Bone marrow (tissue), 2 donors: Measurements from ENCODE around the gene CETN3.
A peak's percentile ranks its signal among the peaks of the same experiment; 100 is the strongest.

Experiments
- DNase-seq, 2 donors: peaks; one replicate each; lab custom pipeline; 2025; lab: John Stamatoyannopoulos, UW

Gene CETN3

DNA sequence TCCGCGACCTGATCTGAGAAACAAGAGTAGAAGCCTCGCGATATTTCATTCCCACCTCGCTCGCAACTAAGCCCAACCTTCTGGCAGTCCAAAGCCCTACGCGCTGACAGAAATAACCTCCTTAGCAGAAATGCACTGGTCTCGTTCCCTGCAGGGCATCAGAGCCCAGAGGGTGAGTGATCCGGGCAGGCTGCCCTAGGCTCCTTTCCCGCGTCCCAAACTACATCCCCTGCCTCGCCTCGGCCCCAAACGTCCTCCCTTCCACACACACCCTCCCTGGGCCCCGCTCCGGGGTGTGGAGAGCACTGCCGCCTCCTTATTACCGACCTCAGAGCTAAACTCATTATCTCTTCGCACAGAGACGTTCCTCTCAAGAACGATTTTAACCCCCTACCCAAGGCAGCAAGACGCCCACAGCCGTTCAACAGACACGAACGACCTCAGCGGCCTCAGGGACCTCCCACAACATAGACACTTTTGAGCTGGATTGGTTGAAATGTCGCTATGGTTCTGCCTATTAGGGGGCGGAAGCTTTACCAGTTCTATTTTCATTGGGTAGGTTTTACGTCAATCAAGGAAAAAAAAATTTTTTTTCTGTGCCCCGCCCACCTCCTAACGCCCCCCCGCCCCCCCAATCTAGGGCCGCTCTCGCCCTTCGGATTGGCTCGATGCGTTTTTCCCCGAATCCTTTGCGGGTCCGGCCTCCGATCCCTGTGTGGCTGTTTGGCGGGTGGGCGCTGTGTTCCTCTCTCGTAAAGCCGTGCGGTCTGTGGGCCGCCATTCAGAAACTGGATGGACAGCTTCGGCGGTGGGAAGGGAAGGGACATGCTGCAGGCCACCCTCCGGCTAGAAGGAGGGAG lies at the start of gene CETN3:
TSS of gene CETN3 (minus strand) at position 439 of the 860 bp plus-strand sequence. CDS start at position 344, 95 bp downstream.
- peak; percentile 86 to 94 for DNase-seq

DNA sequence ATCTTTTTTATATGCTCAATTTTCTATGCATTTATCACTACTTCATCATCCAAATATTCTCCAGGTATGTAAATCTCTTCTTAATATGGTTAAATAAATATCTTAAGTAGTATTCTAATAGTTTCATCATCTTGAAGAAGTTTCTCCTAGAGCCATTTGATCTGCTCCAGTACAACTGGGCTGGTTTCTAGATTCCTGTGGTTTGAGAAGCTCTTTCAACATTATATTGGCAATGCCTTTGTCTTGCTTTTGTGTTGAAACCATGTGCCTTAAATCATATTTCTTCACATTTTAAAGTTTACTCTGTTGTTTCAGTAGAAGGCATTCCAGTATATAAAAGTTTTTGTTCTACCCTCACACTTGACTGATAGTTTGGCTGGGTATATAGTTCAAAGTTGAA lies 37.4 kb upstream of the CETN3 start:
- DNase-seq = no peak

DNA sequence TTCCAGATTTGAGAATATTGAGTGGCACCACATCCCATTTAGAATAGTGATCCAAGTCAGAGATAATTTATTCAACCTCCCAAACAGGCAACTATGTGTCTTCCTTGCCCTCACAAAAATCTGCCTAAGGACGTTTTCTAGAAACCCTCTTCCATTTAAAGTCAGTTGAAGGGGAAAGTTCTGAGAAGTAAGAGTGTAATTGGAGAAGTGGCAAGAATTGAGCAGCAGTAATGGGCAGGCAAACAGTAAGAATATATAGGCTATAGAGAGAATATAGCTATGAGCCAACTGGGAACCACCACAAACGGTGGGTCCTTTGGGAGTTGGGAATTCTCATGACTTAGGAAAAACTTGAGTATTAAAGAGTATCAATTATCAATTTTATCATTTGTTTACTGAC lies 31.1 kb upstream of the CETN3 start:
- no peak for DNase-seq

DNA sequence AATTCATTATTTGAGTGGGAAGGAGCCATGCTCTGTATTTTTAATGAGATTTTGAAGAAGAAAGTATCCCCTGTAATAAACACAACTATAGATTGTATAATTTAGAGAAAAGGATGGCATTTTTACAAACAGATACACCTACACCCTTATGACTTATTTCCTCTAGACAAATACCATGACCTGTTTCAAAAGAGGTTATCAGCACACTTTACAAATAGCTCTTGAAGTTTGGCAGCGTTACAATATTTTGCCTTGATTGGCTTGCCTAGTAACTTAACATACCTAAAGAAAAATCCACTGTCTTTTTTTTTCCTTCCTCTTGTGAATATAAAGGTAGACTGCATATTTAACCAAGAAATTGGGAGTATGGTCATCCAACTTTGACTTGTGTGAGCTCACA lies 28.5 kb upstream of the CETN3 start:
- no peak for DNase-seq

DNA sequence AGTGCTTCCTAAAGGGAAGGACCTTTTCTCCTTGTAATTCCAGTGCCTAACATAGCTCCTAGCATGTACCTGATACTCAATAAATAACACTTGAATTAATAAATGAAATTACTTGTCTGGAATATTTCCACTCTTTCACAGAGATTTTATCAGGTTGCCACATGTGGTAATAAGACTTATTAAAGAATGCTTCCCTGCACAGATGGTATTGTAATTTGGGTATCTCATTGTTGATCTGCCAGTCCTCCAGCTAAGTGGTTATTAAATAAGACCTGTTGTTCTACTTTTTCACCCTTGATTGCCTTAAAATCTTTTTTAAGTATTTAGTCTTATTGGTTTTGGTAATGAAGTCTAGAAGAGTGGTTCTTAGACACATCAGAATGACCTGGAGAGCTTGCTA lies 28.1 kb upstream of the CETN3 start:
- no peak for DNase-seq

DNA sequence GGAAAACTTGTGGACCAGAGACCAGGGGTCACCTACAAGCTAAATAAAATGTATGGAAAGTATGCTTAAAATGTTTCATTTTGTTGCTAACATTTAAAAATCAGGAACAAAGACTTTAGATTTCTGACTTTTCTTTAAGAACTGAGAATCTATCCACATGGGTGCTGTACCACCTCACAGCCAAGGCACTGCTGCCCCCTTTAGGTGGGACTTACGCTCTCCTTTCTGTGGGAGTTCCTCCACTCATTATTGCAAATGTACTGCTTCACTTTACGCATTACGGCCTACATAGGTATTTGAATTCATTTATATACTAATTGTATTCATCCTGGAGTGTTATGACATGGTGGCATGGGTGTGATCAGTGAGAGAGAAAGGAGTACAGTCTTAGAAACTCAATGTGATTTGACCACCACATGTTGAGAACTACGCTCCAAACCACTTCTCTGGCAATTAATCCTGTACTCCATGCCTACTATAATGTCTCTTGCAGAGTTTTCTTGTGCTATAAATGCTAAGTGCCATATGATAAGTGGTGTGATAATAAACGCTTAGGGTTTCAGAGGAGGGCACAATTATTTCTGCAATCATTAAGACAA lies 24.7 kb upstream of the CETN3 start:
- peak in 1 of 2 donors; percentile 18 for DNase-seq

DNA sequence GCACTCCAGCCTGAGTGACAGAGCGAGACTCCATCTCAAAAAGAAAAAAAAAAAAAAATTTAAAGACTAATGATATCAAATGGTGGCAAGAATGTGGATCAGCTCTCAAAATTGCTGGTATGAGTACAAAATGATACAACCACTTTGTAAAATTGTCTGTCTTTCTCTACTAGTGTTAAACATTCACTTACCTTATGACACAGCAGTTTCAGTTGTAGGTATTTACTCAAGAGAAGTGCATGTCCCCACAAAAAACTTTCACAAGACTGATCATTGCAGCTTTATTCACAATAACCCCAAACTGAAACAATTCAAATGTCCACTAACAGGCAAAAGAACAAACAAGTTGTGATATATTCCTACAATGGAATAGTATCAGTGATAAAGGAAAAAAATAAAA lies 14.7 kb upstream of the CETN3 start:
- DNase-seq = no peak

DNA sequence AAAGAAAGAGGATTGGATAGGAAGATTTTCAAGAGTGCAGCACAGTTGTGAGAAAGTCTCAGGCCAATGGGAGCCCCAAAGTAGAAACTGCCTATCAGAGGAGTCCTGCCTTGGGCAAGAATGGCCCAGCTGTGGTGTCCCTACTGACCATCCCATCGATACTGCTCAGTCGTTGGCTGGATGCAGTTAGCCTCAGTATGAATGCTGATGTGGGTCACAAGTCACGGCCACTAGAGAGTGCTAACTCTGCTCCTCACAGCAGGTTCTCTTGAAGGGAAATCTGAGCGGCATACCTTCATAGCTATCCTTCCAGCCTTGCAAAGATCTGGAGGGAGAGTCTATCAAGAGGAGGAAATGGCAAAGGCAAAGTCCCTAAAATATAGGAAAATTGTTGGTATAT lies 11.6 kb upstream of the CETN3 start:
- no peak for DNase-seq

DNA sequence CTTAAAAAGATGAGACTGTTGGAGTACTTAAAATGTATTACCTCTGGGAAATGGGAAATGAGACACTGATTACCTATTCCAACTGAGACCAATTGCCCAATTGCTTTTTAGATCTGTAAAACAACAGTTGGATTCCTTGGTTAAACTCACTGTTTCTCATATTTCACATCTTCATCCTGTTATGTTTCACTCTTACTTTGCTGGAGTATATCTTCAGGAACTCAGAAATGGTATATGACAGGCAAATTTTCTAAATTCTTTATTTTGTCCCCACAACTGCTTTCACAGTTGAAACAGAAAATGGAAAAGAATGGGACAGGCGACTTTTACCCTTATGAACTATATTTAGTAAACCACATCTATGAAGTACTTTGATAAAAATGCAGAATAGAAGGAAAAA lies 8.7 kb upstream of the CETN3 start:
- DNase-seq = no peak

DNA sequence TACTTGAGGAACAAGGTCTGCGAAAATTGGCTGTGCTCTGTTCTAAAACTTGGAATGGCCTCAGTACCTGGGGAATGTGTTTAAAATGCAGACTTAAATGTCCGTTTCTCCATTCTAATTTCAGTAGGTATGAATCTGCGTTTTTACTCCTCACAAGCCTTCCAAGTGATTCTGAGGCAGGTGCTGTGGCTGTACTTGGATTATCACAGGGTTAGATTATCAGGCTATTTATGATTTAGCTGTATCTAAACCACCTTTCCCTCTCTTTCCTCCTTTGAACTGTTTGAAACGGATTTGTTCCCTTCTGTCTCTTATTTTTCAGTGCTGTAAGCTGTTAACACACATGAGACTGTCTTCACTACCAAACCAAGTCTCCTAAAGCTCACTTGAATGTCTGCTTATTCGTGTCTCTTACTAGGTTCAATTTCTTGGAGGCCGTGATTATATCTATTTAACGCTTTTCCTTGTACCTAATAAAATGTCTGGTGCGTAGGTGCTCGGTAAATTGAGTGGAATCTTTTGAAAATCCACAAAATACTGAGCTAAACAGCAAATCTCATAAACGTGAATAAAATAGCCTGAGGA lies 714 bp upstream of the CETN3 start:
- DNase-seq = no peak

DNA sequence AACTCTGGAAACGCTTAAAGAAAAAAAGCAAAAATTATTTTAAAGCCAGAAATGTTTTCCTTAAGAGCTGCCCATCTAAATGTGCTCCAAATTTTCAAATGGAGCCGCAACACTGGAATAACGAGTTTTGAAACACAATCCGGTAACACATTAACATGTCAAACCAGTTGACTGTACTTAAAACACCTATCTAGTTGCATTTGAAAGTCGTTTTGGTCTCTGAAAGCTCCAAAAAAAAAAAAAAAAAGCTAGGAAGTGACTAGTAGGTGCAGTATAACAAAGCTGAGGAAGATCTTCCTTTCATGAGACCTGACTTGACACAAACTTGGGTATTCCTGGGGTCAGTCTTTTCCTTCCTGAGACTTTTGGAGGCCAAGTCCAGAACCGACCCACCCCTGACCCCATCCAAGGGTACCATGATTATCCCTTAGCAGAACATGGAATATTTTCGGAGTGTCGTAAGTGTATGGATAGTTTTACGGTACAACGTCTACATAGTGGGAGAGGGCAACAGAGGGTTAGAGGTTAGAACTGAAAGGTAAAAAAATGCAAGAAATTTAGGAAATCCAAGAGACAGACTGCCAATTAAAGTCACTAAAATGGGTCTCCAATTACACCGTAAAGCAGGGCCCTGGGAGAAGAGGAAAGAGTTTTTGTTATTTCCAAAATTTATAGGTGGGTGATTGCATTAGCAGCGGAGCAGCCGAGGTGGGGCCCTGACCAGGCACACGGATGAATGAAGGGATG lies 812 bp downstream of the CETN3 start:
- DNase-seq = no peak

DNA sequence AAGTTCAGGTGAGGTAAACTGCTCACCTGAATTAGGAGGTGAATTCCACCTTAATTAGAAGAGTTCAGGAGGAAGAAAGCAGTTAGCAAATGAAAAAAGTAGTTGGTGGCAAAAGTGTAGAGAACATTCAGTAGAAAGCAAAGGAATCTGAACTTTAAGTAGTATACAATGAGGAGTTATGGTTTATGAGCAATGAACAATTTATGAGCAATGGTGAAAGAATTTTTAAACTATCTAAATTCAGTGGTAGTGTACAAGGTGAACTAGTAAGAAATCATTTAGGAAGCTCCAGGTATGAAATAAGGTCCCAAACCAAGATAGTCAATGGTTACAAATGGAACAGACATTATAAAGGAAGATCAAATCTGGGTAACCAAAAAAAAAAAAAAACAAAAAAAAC lies 3.1 kb downstream of the CETN3 start:
- DNase-seq = no peak

DNA sequence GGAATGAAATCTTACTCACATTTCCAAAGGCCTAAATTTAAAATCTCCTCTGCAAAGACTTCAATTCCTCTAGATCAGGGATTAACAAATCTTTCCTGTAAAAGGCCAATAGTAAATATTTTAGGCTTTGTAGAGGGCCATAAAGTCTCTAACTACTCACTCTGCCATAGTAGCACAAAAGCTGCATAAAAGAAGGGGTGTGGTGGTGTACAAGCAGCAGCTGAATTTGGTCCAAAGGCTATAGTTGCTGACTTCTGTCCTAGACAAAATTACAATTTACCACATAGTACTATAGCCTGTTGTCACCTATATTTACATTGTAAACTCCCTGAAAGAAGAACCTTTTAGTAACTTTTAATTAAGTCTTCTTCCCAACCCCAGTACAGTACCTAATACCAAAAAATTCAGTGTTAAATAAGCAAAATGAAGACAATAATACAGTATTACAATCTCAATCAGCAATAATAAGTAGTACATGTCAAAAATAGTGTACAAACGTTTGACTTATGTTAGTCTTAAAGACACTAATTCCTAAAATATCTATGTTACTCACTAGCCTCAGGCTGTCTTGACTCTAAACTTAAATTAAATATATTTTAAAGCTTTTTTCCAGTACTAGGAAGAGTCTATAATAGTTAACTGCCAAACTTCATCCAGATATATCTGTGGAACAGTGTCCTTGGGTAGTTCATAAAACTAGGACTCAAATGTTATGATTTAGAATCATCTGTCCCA lies 6.9 kb downstream of the CETN3 start:
- no peak for DNase-seq

DNA sequence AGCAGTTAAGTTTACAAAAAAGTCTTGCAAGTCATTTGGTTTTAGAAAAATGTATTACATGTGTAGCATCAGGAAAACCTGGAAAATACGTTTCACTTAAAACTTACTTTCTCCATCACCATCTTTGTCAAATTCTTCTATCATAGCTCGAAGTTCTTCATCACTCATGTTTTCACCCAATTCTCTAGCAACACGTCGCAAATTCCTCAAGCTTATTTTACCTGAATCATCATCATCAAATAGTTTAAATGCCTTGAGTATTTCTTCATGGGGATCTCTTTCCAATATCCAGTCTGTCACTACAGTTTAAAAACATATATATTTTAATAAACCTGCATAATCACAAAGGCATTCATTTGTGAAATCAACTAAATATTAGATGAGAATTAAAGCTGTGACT lies 10.3 kb downstream of the CETN3 start:
- no peak for DNase-seq

DNA sequence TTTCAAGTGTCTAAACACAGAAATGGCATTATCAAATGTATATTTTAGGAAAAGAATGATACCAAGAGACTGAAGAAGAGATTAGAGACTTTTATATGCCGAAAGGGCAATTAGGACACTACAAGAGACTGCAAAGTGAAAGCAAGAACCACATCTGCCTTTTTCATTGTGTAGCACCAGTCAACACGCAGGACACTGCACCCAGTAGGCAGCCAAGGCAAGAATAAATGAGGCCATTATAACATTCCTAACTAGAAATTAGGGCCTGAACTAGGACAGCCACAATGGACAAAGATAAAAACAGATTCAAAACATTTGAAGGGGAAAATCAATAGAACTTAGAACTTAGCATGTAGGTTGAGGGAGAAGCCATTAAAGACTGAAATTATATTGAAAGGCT lies 10.8 kb downstream of the CETN3 start:
- DNase-seq = no peak

DNA sequence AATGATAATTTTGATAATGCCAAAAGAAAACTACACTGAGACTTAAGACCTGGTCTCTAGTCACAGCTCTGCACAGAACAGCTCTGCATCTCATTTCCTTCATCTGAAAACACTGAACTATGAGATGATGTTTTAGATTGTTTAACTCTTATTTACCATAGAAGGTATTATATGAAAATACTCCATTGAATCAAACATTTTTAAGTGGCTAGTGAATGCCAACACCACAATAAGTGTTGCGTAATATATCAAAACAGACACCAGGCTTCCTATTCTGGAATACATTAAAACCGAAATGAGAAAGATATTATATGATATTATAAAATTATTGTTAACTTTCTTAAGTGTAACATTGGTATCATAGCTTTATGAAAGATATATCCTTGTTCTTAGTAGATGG lies 14.6 kb downstream of the CETN3 start:
- no peak for DNase-seq

DNA sequence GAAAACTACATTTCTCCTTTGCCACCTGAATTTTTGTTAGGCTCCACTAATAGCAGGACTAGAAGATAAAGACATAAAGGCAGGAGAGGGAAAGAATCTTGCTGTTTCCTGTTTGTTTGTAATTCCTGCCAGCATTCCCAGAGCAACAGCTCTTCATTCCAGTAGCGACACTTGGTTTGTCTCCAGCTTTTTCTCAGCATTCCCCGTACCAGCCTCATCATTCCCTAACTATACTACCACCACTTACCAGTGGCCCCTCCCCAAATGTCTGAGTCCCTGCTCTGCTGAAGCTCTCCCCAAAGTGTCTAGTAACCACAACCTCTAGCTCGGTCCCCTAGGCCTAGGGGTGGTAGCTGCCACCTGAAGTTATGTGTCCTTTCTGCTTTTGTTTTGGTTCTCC lies 18.6 kb downstream of the CETN3 start:
- DNase-seq = no peak

DNA sequence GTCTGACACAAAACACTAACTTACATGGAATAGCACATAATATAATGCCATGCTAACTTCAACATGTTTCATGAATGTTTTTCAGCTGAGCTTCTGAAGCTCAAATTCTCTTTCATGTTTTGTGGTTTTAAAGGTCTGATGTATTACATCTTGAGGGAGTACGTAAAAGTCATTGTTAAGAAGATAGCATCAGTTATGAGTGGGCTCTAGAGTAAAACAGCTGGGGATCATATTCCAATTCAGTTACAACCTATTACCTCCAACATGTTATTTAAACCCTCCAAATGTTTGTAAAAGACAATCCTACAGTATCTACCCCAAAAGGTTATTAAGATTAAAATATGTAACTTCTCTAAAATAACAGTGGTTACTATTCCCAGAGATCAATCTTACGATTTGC lies 19.2 kb downstream of the CETN3 start:
- DNase-seq = no peak

DNA sequence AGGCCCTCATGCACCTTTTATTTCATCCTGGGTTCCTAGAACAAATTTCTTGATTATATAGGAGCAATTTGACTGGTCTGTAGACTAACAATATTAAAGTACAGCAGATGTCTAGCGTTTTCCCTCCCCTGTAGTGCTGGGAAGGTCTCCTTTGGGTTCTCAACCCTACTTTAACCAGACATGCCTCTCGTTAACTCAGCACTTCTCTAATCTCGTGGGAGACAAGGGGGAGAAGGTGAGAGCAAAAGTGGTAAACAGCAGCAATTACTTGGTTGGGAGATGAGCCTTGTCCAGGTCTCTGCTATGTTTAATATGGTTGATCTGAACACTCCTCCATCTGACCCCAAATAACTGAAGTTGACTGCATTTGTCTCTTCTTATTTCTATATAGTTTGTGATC lies 22.0 kb downstream of the CETN3 start:
- no peak for DNase-seq

DNA sequence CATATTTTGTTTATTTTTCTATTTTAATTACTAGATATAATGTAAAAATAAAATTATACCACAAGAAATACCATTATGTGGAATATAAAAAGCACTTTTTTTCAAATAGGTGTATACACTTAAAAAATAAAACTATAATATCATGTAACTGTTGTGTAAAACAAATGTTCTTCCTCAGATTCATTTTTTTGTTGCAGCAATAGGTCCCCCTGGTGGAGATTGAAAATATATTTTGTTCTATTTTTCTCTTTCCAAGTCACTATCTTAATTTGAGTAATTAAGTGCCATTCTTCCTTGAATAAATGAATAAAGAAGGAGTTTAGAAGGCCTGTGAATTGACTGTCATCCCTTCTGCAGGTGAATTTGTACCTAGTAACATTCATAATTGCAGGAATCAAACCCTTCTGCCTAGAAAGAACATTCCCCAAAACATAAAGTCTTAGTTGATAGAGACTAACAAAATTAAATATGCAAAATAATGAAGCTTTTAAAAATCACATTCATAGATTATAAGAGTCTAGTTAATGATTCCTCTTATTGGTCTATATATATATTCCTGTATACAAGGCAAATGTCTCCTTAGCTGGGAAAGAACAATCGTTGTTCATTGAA lies 23.4 kb downstream of the CETN3 start:
- DNase-seq = peak in 1 of 2 donors; percentile 12

DNA sequence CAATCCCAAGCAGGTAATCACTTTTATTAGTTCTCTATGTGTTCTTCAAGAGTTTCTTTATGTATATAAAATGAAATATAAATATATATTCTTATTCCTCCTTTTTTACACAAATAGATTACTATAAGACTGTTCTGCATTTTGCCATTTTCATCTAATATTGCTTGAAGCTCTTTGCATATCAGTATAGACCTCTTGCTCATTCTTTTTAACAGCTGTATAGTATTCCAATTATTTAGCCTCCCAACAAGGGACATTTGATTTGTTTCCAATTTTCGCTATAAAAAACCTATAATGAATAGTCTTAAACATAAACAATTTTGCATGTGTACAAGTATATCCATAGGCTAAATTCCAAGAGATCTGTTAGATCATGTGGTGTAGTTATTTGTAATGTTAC lies 25.2 kb downstream of the CETN3 start:
- no peak for DNase-seq

DNA sequence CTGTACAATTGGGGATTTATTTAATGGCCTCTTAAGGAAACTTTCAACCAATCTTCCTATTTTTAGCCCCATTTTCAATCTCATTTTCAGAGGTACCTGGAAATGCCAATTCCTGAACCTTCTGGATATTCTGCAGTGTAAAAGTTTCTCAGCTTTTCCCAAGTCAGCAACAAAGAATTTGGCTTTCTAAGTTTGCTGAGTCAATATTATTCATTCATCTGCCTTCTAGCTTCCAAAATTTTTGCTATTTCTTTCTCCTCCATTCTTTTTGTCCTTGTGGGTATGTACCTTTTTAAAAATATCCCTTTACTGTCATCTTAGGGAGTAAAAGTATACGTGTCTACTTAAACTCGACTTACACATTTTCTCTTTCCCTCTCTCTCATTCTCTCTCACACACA lies 25.7 kb downstream of the CETN3 start:
- DNase-seq = no peak
